ENCODE measurements around the gene PDZRN4. TPM values are rescaled to one million over a fixed set of nuclear protein-coding genes. Genes with fewer than 3 reads are reported as not detected.
"Not testable (repeated sequence)": the region's sequence is repeated elsewhere in the genome, so short reads cannot be mapped to it uniquely, and the experiment has no call there.

Gene PDZRN4
- total and polyA plus RNA-seq, 9 donors: 1.5 to 11.0 (median 4.1) TPM

DNA sequence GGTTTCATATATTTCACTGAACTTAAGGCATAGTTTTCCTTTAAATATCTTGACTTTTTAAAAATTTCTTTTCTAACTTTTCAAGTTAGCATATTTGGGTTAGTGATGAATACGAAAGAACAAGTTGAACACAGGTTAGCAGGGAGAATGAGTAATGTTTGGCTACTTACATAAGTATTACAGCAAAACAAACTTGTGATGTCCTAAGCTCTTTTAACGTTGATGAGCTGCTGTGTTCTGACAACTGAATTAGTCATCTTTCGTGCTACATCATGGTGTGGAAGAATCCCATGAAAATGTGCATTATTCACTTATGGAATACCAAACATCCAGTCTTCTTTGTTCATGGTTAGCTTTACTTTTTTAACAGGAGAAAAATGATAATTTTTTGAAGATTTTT, 36.3 kb upstream of the PDZRN4 start:
- intact Hi-C loops (cut with DNase I): no loop called here
- H3K27ac ChIP-seq: no peak overlapping the region
- no peaks in the 10 kb centered on the region for H3K27me3 ChIP-seq
- H3K36me3 ChIP-seq: no peaks in the 10 kb centered on the region
- TF ChIP-seq CTCF (IDR thresholded peaks at IDR 0.05) (no peak), POLR2A (IDR thresholded peaks at IDR 0.05) (no peak), EP300 (IDR thresholded peaks at IDR 0.05) (no peak)
- WGBS, 3 donors: 36 to 57% (median 50%) methylated on average over 3 of the region's 3 CpGs
- H3K4me1 ChIP-seq (ENCODE audit: insufficient read depth): no peaks in the 10 kb centered on the region
- no peak overlapping the region for H3K4me3 ChIP-seq
- DNase-seq: no peak
- no peaks in the 10 kb centered on the region for H3K9me3 ChIP-seq

GRCh38 chr12:41162461-41162860, 25.7 kb upstream of the PDZRN4 start:
- TF ChIP-seq CTCF (IDR thresholded peaks at IDR 0.05) (no peak), POLR2A (IDR thresholded peaks at IDR 0.05) (no peak), EP300 (IDR thresholded peaks at IDR 0.05) (no peak)
- DNase-seq: no peak
- Histone ChIP-seq H3K4me3 (no peak overlapping the region), H3K27ac (no peak overlapping the region), H3K36me3 (no peaks in the 10 kb centered on the region), H3K9me3 (no peaks in the 10 kb centered on the region), H3K4me1 (ENCODE audit: insufficient read depth) (no peaks in the 10 kb centered on the region), H3K27me3 (no peaks in the 10 kb centered on the region)
- intact Hi-C loops (cut with DNase I): no loop called here
- WGBS, 3 donors: 58 to 70% (median 59%) methylated on average over 5 of the region's 5 CpGs

- 86 to 89% (median 86%) methylated on average over 1 of the region's 1 CpG for WGBS, 3 donors
- no peaks in the 10 kb centered on the region for H3K9me3 ChIP-seq
Measured at GRCh38 chr12:41167701-41168100, 20.4 kb upstream of the PDZRN4 start.

DNA sequence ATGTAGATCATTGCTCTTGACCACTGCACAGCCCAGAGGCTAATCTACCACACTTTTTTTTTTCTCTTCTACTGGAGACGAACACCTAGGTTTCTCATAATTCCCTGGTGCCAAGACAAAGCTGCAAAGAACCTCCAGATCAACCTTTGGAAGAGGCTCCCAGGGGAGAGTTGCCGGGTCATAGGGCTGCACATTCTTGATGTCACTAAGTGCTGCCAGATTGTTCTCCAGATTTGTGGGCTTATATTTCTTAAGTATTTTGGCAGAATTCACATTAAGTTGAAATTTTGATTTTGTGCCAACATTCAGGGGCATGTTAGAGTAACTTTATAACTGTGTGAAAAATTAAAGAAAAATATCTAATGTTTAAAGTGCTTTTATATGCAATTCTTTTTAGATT, 13.5 kb upstream of the PDZRN4 start:
- no peak for TF ChIP-seq EP300 (IDR thresholded peaks at IDR 0.05)
- no peak for TF ChIP-seq POLR2A (IDR thresholded peaks at IDR 0.05)
- TF ChIP-seq CTCF (IDR thresholded peaks at IDR 0.05): no peak
- intact Hi-C loops (cut with DNase I): no loop called here
- Histone ChIP-seq H3K27ac (no peak overlapping the region), H3K9me3 (no peaks in the 10 kb centered on the region), H3K27me3 (no peaks in the 10 kb centered on the region), H3K4me1 (ENCODE audit: insufficient read depth) (no peaks in the 10 kb centered on the region), H3K4me3 (no peak overlapping the region), H3K36me3 (no peaks in the 10 kb centered on the region)
- no peak for DNase-seq
- 43 to 59% (median 54%) methylated on average over 2 of the region's 2 CpGs for WGBS, 3 donors

More at GRCh38 chr12:41167701-41168100, 20.4 kb upstream of the PDZRN4 start:
- intact Hi-C loops (cut with DNase I): no loop called here
- no peaks in the 10 kb centered on the region for H3K27me3 ChIP-seq
- TF ChIP-seq CTCF (IDR thresholded peaks at IDR 0.05): no peak
- TF ChIP-seq POLR2A (IDR thresholded peaks at IDR 0.05): no peak
- TF ChIP-seq EP300 (IDR thresholded peaks at IDR 0.05): no peak
- H3K4me3 ChIP-seq: no peak overlapping the region
- no peaks in the 10 kb centered on the region for H3K4me1 ChIP-seq (ENCODE audit: insufficient read depth)
- H3K27ac ChIP-seq: no peak overlapping the region
- DNase-seq: no peak
- H3K36me3 ChIP-seq: no peaks in the 10 kb centered on the region

DNA sequence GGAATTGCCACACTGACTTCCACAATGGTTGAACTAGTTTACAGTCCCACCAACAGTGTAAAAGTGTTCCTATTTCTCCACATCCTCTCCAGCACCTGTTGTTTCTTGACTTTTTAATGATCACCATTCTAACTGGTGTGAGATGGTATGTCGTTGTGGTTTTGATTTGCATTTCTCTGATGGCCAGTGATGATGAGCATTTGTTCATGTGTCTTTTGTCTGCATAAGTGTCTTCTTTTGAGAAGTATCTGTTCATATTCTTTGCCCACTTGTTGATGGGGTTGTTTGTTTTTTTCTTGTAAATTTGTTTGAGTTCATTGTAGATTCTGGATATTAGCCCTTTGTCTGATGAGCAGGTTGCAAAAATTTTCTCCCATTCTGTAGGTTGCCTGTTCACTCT, 8.6 kb upstream of the PDZRN4 start:
- H3K36me3 ChIP-seq; H3K4me1 ChIP-seq (ENCODE audit: insufficient read depth); H3K4me3 ChIP-seq; H3K27ac ChIP-seq; H3K27me3 ChIP-seq; H3K9me3 ChIP-seq; intact Hi-C loops (cut with DNase I); DNase-seq: not testable (repeated sequence)
- WGBS, 3 donors: 91 to 100% (median 96%) methylated on average over 1 of the region's 1 CpG

Data from ovary (tissue), 9 donors.